Stimulated activated CD8-positive, alpha-beta memory T cell treated with anti-CD3 and anti-CD28 coated beads, Interleukin-7, amount 100 ng/mL, for 24 hours (primary cell): ENCODE measurements around the gene GAREM2.

Experiments
- DNase-seq: peaks from one replicate; pipeline ENCODE4 v3.0.0-alpha.2; 2020; ENCODE audit warnings: low read depth

Gene GAREM2

GRCh38 chr2:26237868-26238267 lies 65.0 kb downstream of the GAREM2 start:
- DNase-seq: no peak

DNA sequence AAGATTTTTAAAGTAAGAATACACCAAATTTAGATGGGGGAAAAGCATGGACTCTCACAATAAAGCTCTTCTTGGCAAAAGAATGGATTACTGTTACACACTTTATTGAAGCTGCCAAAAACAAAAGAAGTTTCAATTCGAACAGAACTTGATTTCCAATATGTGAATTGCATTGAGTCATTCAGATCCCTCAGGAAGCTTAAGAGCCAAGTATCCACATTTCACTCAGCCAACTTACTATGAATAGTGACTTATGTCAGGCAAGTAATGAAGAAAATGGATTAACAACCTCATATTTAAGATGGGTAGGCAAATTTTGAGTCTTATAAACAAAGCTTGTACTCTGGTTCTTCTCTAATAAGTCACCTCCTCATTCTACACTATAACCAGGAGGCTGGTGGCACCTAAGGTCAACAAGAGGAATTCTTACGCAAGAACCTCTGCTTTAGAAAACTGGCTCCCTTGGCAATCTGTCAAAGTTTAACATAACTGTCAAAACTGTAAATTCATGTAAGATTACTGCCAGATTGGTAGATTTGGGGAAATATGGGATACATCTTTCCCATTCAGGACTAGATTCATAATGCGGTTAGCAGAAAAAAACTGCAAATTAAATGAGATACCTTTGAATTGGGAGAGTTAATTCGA lies 65.5 kb downstream of the GAREM2 start:
- DNase-seq: no peak
